HG03066 (cell line): Measurements from ENCODE around the gene KRTAP9-6.
"Not testable (repeated sequence)": the region's sequence is repeated elsewhere in the genome, so short reads cannot be mapped to it uniquely, and the experiment has no call there.

Experiments
- ATAC-seq: cut with Tn5 transposase; IDR thresholded peaks from one replicate; pipeline ENCODE4 v1.9.1; 2021; ENCODE audit warnings: low read depth; ENCODE audit not compliant: unreplicated experiment

The KRTAP9-6 gene

DNA sequence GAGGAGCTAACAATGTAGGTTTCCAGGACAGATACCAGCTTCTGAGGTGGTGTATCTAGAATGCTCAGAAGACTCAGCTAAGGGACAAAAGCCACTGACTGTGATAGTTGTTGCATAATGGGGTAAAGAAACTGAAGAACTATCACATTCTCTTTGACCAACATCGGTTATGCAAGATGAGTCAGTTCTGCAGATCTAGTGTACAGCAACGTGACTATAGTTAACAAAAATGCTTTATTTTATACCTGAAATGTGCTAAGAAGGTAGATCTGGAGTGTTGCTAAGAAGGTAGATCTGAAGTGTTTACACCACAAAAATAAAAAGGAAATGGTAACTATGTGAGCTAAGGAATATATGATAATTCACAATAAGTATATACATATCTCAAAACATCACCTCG is 2.5 kb downstream of the KRTAP9-6 start:
- no peak for ATAC-seq

- ATAC-seq: not testable (repeated sequence)
Measured at GRCh38 chr17:41271323-41271722, 6.1 kb downstream of the KRTAP9-6 start.

DNA sequence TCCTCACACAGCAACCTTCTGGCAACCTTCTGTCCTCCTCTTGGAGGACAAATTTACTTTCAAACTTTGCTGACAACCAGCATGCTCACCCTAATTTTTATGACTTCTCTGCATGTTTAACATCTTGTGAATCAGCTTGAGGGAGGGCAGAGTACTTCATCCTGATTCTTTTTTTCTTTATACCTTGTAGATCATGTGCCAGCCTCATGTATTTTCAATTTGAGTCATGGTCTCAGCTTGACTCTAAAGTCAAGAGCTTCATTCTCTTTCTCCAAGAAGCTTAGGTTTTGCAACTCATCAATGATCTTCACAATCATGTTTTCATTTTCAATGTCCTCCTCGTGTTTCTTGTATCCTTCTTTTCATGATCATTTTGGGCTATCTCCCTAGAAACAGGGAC is 6.7 kb downstream of the KRTAP9-6 start:
- ATAC-seq: no peak

DNA sequence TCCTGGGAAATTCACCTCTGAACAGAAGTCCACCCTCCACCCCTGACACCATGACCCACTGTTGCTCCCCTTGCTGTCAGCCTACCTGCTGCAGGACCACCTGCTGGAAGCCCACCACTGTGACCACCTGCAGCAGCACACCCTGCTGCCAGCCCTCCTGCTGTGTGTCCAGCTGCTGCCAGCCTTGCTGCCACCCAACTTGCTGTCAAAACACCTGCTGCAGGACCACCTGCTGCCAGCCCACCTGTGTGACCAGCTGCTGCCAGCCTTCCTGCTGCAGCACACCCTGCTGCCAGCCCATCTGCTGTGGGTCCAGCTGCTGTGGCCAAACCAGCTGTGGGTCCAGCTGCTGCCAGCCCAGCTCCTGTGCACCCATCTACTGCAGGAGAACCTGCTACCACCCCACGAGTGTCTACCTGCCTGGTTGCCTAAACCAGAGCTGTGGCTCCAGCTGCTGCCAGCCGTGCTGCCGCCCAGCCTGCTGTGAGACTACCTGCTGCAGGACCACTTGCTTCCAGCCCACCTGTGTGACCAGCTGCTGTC is 10.5 kb downstream of the KRTAP9-6 start, which contains the start of gene KRTAP9-7:
Gene KRTAP9-7, plus strand, starts transcription at position 51 of the 543 bp plus-strand sequence. Its CDS starts 0 bp downstream, at position 51.
- ATAC-seq: not testable (repeated sequence)

DNA sequence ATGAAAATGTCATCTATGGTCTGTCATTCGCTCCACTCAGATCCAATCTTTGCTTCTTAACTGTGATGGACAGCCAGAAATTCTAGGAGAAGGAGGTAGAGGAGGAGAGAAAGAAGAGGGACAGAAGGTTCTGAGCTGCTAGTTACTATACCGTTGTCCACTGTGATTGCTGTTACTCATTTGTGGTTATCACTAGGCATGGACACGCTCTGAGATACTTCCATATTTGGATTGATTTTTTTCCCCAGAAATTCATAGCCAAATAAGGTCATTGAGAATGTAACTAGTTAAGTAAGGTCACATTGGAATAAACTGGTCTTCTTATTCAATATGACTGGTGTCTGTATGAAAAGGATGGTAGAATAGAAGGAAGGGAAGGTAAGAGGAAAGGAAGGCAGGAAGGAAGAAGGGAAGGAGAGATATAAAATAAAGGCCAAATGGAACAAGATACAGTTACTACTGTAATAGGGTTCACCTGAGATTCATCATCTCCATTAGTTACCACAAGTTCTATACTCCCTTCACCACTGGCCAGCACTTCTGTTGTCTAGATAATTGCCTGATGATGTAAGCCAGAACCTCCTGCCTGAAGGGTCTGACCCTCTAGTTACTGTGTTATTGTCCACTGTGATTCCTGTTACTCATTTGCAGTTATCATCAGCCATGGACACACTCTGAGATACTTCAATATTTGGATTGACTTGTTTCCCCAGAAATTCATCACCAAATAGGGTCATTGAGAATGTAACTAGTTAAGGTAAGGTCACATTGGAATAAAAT is 13.2 kb downstream of the KRTAP9-6 start:
- ATAC-seq: no peak

DNA sequence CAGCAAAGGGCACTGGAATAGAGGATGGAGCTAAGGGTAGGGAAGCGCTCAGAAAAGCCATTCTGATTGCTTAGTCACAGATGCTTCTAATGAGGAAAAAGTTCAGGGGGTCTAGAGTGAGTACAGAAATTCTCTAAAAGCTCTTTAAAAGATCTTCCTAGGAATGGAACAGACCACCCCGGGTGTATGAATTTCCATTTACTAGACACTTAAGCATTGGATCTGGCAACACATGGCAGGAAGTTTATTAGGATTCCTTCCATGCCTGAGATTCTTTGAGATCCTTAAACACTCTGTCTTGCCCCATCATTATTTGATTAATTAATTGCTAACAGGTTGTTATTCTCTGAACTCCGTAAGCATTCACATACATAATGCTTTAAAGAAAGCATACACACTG is 18.9 kb downstream of the KRTAP9-6 start:
- ATAC-seq: no peak

DNA sequence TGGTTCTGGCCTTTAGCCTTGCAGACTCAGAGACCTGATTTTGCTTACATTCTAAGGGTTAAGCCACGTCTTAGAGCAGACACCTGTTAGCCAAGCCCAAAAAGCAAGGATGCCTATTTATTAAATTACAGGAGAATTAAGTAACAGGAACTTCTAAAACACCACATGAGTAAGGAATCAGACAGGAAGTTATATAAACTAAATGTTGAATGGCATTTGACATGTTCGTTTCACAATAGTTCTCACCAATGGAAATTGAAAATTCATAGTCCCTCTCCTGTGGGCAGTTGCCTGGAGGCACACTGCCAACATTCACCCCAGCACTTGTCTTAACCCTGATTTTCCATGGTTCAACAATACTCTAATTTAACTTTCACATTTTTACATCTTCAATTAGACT is 19.4 kb downstream of the KRTAP9-6 start:
- ATAC-seq: no peak

DNA sequence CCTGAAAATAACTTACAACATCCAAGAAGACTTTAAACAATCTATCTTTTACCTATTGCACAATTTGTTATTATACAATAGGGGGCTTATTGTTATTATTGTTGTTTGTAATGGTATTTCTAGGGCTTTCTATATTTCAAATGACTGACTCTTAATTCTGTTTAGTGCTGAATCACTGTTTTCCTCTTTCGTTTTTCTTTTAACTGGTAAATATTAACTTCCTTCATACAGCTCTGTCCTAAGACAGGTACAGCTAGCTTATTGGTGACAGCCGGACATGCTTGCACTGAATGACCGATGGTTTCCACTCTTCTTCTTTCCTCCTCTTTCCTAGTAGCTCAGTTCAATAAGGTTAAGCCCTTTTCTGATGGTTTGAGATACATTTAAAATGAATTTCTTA is 21.9 kb downstream of the KRTAP9-6 start:
- ATAC-seq: no peak

DNA sequence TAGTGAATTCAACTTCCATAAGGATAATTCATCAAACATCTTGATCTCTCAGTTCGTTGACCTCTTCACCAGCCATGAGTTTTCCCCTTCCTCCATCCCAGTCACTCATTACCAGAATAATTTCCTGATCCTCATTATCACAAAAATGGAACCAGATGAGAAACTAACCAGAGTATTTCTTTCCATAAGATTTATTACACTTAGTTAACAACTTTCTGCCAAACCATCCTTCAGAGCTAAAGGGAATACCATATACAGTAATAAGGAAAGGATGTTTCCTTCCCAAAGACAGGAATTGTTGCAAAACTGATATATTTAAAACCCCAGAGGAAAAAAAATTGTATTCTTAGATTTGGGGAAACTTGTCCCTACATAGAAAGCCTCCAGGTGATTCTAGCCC is 28.8 kb downstream of the KRTAP9-6 start:
- no peak for ATAC-seq

DNA sequence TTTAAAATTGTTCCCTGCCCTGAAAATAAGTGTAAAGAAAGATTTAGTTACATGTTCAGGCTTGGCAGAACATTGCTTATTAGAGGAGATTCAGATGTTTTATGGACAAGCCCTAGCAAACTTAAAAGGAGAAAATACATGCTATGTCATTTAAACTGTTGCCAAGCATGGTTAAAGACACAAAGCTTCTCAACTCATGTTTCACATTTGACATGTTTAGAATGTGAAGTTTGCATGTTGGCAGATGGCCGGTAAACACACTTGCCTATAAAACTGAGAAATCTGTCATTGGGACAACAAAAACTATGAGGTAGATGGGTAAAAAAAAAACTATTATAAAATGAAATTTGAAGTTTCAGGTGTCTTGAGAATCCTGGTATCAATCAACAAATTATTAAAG is 31.7 kb downstream of the KRTAP9-6 start:
- ATAC-seq: no peak

GRCh38 chr17:41298458-41299135 is 33.4 kb downstream of the KRTAP9-6 start:
- no peak for ATAC-seq

GRCh38 chr17:41301204-41301790 is 36.1 kb downstream of the KRTAP9-6 start:
- no peak for ATAC-seq

GRCh38 chr17:41301916-41302901 is 37.0 kb downstream of the KRTAP9-6 start, which contains the start of gene KRTAP29-1:
Gene KRTAP29-1 (minus strand): TSS chr17:41302851. CDS start chr17:41302851, 0 bp downstream.
- ATAC-seq: no peak

- ATAC-seq: no peak
Measured at GRCh38 chr17:41302981-41303380, 37.8 kb downstream of the KRTAP9-6 start.

GRCh38 chr17:41304091-41304490 is 38.9 kb downstream of the KRTAP9-6 start:
- no peak for ATAC-seq

DNA sequence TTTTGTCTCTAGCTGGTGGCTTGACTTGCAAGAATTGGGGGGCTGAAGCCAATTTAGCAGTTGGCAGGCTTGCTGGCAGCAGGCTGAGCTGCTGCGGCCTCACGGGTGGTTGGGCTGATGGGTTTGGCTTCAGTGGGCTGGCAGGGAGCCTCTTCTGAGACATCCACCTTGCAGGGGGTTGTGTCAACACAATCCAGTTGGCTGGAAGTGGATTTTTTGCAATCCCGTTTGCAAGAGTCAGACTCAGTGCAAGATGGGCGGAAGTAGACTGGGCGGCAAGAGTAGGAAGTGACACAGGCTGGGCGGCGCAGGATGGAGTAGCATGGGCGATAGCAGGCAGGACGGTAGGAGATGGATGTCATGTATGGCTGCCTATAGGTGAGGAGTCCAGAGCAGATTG is 42.5 kb downstream of the KRTAP9-6 start:
- ATAC-seq: no peak

DNA sequence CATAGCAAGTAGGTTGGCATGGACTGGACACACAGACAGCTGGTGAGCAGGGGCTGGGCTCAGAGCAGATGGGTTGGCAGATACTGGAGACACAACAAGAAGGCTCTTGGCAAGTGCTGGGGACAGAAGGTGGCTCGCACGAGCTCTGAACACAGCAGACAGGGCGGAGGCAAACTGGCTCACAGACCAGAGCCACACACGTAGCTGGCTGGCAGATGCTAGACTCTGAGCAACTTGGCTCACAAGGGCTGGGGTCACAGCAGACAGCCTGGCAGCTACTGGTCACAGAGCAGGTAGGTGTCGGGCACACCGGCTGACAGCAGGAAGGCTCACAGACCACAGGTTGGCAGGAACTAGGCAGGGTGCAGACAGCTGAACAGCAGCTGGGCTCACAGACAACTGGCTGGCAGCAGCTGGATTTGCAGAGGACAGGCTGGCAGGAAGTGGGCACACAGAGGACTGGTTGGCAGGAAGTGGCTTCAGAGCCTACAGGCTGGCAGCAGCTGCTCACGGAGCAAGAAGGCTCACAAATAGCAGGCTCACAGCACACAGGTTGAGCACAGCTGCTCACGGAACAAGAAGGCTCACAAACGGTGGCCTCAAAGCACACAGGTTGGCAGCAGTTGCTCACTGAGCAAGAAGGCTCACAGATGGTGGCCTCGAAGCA is 43.2 kb downstream of the KRTAP9-6 start:
- ATAC-seq: no peak

DNA sequence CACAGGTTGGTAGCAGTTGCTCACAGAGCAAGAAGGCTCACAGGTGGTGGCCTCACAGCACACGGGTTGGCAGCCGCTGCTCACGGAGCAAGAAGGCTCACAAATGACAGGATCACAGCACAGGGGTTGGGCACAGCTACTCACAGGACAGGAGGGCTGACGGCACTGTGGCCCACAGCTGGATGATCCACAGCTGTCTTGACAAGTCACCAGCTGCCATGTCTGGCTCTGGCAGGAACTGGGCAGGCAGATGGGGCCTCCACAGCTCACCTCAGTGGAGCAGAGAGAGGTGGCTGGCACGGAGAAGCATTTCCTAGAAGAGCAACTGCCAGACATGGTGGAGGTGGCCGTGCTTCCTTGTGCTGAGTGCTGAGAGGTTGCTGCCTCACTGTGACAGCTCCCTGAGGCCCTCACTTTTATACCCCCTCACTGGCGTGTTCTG is 43.8 kb downstream of the KRTAP9-6 start, which contains the start of gene KRTAP16-1:
Gene KRTAP16-1, minus strand, starts transcription at position 392 of the 442 bp plus-strand sequence. Its CDS starts 56 bp downstream, at position 336.
- no peak for ATAC-seq

GRCh38 chr17:41311111-41311510 is 45.9 kb downstream of the KRTAP9-6 start:
- no peak for ATAC-seq
